Measurements from ENCODE around the gene PPFIA1.
"Not testable (repeated sequence)": the region's sequence is repeated elsewhere in the genome, so short reads cannot be mapped to it uniquely, and the experiment has no call there.

PPFIA1 gene

DNA sequence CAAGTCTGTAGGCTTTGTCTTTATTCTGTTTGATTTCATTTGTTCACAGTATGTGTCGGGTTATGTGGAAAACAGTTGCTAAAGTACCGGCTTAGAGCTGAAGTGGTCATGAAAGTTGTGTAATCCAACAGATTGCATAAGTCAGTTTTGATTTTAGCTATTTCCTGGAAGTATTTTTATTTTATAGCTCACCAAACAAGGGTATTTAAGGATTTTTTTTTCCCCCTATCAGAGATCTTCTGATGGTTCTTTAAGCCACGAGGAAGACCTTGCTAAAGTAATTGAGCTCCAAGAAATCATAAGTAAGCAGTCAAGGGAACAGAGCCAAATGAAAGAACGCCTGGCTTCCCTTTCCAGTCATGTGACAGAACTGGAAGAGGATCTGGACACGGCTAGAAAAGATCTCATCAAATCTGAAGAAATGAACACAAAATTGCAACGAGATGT, 55.9 kb downstream of the PPFIA1 start:
- DNase-seq = no peak

DNA sequence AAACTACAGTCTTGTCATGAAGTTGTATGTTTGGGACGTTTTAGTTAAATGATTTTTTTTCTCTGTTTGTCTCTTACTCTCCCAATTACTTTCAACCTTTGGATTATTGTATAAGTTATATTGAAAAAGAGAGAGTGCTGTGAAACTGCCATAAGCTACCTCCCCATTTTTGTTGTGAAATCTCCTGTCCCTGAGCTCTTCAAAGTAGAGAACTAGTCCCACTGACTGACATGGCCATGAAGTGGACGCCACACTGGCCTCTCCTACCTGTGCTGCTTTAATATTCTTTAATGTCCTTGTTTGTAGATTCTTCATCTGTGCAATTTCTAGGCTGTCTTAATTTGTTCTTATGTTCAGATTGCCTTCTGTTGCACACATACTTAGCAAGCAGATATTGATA, 56.3 kb downstream of the PPFIA1 start:
- no peak for DNase-seq

DNA sequence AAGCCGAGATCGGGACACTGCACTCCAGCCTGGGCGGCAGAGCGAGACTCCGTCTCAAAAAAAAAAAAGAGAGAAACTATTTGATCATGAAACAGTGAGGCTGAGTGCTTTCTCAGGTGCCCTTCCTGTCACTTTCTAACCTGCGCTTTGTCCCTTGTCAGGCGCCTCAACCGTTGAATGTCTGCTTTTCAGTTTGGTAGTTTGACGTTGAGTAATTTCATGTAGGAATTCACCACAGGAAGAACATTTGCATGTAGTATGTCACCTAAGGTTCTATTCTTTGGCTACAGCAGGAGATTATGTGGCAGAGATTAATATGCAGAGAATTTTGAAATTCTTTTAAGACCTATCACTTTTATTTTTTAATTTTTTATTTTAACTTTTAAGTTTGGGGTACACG, 57.2 kb downstream of the PPFIA1 start:
- DNase-seq = no peak

DNA sequence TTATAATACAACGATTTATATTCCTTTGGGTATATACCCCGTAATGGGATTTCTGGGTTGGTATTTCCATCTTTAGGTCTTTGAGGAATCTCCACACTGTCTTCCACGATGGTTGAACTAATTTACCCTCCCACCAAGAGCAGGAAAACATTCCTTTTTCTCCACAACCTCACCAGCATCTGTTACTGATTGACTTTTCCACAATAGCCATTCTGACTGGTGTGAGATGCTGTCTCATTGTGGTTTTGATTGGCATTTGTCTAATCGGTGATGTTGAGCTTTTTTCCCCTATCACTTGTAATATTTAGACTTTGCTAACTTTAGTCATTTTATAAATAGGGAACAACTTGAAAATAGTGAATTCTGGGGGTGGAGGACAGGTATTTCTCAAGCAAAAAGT, 58.1 kb downstream of the PPFIA1 start:
- DNase-seq = no peak

DNA sequence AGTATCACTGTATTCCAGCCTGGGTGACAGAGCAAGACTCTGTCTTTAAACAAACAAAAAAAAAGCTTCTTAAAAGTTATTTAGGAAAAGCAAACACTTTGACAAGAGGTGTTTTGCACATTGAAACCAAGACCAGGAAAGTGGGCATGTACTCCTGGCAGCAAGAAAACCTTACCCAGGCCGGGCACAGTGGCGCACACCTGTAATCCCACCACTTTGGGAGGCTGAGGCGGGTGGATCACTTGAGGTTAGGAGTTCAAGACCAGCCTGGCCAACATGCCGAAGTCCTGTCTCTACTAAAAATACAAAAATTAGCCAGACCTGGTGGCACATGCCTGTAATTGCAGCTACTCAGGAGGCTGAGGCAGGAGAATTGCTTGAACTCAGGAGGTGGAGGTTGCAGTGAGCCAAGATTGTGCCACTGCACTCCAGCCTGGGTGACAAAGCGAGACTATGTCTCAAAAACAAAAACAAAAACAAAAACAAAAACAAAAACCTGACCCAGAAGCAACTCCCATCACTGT, 60.9 kb downstream of the PPFIA1 start:
- not testable (repeated sequence) for DNase-seq

DNA sequence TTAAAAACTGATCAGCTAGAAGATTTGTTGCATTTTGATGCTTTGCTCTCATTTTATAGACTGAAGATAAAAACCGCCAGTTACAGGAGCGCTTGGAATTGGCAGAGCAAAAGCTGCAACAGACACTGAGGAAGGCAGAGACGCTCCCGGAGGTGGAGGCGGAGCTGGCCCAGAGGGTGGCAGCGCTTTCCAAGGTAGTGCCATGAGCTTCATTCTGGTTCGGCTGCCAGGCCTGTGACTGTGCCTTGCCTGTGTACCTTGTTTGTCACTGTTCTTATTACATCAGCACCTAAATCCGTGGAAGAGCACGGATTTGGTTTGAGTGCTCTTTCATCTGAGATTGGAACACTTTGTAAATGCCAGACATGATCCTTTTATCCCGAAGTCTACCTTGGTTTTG, 61.4 kb downstream of the PPFIA1 start:
- no peak for DNase-seq

DNA sequence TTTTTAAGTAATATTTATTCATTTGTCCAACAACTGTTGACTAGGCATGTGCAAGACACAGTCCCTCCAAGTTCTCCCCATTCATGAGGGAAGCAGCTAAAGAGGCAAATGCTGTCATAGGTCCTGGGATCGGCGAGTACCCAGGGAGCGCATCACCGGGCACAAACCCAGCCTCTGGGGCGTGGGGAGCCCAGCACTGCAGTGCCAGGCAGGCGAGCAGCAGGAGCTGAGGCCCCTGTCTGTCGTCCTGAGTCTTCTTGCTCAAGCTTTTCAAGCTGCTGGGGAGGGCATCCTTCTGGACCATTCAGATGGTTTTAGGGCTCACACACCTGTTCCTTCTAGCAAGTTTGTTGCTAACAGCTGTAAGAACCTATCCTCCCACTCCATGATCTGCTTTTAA, 62.1 kb downstream of the PPFIA1 start:
- DNase-seq = no peak

DNA sequence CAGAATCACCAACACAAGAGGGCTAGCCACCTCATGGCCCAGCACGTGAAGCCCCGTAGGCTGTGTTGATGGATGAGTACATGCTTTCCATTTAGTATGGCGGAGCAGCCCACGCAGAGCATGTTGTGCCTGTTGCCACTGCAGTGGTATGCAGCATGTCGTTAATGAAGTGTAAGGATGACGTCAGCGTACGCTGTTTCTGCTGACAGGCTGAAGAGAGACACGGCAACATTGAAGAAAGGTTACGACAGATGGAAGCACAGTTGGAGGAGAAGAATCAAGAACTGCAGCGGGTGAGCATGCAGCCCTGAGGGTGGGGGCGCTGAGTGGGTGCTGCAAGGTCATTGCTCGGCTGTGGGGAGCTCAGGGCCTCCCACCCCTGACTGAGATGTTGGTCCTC, 62.8 kb downstream of the PPFIA1 start:
- no peak for DNase-seq

DNA sequence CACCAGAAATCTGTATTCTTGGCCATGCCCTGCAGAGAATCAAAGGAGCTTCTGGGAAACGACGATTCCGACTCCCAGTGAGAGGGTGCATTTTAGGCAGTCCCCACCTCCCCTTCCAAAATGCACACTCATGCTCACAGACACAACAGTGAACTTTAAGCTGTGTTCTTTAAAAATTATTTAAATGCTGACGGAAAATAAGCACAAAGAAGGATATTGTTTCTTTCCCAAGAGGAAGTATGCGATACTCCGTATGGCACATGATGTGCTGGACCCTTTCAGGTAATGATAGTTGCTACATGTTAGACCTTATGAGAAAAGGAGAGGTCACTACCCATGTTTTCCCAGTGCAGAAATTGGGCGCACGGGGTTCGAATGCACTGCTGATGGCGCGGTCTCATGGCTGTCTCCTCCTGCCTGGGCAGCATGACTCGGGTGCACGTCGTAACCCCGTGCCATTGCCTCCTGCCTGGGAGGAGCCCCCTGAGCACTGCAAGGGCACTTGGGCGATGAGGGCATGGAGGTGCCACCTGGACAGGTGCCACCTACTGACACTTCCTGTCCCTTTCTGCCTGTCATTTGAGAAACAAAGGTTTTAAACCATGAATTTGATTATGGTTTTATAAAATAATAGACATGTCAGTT, 64.0 kb downstream of the PPFIA1 start:
- DNase-seq = no peak

DNA sequence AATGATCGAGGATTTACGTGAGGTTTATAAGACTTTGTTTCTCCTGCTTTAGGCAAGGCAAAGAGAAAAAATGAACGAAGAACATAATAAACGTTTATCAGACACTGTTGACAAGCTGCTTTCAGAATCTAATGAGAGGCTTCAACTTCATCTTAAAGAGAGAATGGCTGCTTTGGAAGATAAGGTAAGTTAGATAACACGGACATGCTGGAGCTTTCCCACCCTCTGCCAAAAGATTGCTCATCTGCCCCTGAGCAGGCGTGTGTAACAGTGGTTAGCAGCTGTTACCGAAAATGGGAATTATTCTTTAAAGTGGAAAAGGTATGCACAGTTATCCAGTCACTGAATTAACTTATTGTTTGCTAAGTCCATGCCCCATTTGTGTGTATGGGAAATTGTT, 65.0 kb downstream of the PPFIA1 start:
- DNase-seq = no peak

DNA sequence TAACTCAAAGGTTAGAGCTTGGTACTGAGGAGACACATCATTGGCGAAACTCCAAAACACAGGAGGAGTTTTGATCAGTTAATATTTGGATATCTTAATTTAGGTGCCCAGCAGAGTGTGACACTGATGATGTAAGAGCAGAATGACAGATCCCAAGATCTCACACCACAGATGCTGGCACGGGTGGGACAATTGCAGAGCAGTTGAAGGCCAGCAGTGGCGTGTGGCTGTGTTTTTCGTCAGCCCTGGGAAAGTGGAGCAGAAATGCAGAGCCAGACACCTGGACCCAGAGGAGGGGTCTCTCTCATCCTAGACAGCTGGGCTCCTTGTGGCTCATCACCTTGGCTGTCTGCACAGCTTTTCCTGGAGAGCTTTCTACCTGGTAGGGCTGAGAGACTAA, 68.1 kb downstream of the PPFIA1 start:
- no peak for DNase-seq

DNA sequence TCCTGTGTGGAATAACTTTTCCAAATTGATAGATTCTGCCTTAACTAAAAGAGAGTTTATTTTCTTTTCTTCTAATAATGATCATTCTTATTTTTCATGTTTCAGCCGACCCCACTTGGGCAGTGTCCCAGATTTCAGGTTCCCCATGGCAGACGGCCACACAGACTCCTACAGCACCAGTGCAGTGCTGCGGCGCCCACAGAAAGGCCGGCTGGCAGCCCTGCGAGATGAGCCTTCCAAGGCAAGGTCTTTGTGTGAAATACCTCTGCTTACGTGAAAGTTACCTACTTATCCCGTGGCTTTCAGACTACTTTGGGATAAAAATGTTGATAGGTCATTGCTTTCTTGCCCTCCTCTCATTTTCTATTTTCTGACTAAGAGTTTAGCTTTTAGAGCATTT, 68.6 kb downstream of the PPFIA1 start:
- no peak for DNase-seq

DNA sequence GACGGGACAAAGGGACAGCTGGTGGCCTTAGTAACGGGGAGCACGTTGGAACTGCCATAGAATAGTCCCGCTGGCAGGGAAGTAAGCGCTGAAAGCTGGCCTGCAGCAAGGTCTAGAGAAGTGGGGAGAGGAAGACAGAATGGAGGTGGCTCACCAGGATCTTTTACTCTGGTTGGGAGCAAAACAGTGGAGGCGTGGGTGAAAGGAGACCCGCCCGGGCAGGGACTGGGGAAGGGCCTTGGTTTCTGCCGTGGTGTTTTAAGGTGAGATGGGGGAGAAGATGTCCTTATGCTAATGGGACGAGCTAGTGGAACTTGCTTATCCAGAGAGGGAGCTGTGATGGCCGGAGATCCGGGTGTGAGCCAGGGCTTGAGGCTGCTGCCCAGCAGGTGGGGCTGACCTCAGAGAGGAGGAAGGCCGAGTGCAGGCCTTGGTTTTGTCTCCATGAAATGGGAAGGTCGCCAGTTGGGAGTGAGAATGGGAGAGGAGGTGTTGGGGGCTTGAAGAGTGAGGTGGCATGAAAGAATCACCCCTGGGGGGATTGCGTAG, 71.5 kb downstream of the PPFIA1 start:
- DNase-seq = no peak

DNA sequence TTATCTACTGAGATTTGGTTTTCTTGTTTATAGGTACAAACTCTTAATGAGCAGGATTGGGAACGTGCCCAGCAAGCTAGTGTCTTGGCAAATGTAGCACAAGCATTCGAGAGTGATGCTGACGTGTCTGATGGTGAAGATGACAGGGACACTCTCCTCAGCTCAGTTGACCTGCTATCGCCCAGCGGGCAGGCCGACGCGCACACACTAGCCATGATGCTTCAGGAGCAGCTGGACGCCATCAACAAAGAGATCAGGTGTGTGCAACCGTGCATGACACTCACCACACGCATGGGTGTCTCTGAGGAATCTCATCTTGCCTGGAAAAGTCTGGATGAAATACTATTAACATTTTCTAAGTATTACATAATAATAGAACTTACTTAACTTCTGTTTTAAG, 73.1 kb downstream of the PPFIA1 start:
- no peak for DNase-seq

DNA sequence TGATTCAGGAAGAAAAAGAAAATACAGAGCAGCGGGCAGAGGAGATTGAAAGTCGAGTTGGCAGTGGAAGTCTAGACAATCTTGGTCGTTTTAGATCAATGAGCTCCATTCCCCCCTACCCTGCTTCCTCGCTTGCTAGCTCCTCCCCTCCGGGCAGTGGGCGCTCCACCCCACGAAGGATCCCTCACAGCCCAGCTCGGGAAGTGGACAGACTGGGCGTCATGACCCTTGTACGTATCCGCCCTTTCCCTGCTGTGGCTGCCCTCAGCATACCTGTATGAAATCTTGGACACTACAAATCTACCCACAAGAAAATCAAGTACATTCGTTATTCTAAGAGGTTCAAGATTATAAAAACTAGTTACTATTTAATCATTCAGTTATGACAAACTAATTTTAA, 77.7 kb downstream of the PPFIA1 start:
- no peak for DNase-seq

DNA sequence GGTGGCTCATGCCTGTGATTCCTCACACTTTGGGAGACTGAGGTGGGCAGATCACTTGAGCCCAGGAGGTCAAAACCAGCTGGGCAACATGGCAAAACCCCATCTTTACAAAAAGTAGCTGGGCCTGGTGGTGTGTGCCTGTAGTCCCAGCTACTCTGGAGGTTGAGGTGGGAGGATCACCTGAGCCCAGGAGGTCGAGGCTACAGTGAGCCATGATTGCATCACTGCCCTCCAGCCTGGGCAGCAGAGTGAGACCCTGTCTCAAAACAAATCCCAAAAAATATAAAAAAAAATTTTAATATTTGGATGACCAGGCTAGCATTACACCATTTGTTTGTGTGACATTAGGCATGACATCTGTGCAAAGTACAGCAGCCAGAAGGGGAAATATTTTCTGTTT, 78.1 kb downstream of the PPFIA1 start:
- no peak for DNase-seq

DNA sequence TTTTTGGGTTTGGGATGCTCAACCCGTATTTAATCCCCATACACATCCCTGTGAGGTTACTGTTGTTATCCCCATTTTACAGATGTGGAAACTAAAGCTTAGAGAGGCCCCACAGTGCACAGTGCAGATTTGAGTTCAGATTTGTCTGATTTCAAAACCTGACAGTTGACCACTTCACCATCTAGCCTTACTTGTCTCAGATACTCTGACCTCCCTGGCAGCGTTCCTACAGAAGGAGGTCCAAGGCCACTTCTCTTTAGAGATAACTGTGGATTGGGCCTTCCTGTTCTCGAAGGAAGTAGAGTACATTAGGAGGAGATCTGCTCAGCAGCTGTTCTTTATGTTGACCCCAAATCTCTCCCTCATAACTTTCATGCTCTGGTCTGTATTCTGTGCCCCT, 81.2 kb downstream of the PPFIA1 start:
- no peak for DNase-seq

DNA sequence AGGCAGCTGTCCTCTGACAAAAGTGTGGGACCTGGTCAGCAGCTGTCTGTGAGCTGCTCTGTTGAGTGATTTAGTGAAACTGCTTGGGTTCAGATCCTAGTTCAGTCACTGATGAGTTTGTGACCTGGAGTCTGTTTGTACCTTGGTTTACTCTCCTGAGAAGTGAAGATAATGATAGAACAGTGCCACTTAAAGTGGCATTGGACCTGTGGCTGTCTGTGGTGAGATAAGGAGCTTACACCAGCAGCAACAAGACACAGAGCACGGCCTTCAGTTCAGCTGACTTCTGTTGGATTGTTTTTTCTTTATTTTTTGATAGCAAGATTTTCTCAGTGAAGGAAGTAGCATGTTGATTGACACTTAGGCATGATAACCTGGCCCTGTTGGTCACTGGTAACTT, 81.6 kb downstream of the PPFIA1 start:
- DNase-seq = no peak

DNA sequence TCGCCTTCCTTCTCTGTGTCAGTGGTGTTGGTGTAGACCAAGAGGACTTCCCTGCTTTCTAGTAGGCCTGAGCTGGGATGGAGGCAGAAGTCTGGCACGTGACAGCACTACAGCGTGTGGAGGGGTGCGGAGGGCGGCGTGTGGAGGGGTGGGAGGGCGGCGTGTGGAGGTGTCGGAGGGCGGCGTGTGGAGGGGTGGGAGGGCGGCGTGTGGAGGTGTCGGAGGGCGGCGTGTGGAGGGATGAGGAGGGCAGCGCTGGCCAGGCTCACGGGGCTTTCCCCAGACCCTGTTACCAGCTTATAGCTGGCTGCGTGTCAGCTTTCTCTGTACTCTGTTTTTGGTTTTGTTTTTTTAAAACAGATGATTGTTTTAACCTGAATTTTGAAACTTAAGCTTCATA, 82.1 kb downstream of the PPFIA1 start:
- no peak for DNase-seq

DNA sequence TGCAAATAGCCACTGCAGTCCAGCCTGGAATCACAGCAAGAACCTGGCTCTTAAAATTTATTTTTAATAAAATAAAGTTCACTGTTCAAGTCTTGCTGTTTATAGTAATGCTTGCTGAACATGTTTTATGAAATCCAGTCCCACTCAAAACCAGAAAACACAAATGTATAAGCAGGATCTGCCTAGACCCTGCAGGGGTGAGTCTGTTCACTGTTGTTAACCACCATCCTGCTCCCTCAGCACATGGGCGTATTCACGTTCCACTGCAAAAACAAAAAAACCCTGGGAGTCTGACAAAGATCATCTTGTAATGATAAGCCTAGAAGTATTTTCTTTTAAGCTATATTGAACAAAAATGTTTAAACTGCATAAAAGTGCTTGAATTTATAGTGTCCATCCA, 82.8 kb downstream of the PPFIA1 start:
- DNase-seq = no peak

DNA sequence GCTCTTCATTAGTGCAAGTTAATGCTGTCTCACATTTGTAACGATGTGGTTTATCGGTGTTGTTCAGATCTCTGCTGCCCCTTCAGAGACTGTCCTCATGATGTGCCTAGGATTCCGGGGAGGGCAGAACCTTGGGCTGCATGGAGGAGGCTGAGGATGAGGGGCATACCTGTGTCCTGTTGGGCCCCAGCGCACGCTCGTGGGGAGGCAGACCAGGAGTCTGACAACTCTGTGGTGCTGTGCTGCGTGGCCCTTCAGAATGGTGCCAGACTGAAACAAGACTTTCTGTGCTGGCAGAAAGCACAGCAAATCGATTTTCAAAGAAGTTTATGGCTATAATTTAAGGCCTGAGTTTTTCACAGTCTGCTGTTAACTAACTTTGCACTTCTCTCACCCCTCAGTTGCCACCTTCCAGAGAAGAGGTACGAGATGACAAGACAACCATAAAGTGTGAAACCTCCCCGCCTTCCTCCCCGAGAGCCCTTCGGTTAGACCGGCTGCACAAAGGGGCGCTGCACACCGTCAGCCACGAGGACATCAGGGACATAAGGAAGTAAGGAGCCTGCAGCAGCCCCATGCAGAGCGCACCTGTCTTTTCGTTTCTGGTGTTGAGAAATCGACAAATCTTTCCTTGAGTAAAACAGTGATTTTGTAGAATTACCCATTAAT, 83.5 kb downstream of the PPFIA1 start:
- DNase-seq = no peak

DNA sequence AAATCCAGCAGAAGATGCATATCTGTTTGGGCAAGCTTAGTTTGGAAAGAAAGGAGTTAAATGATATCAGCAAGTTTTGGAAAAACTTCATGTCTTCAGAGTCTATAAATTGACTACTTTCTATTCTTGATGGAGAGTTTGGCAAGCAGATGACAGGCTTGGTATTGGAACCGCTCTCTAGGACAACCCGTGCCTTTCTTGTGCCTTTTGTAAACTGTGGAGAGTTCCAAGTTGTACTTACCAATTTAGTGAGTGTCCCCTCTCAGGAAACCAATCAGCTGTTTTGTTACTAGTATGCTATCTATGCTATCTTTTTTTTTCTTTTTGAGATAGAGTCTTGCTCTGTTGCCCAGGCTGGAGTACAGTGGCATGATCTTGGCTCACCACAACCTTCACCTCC, 84.1 kb downstream of the PPFIA1 start:
- no peak for DNase-seq

DNA sequence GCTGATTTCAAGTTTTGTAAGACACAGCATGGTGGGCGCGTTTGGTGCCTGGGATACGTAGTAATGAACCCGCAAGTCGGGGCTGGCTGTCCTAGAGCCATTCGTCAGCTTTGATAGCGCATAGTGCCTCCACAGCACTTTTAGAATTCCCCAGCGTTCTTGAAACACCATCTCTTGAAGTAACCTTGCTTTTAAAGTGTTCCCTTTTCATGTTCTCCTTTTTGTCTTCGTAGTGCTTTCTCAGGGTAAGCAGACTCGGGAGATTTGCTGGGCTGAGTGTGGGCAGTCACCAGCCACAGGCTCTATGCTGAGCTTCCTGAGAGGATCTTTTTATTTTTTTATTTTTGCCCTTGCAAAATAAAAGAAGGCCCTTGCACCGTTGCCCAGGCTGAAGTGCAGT, 88.3 kb downstream of the PPFIA1 start:
- DNase-seq = no peak

DNA sequence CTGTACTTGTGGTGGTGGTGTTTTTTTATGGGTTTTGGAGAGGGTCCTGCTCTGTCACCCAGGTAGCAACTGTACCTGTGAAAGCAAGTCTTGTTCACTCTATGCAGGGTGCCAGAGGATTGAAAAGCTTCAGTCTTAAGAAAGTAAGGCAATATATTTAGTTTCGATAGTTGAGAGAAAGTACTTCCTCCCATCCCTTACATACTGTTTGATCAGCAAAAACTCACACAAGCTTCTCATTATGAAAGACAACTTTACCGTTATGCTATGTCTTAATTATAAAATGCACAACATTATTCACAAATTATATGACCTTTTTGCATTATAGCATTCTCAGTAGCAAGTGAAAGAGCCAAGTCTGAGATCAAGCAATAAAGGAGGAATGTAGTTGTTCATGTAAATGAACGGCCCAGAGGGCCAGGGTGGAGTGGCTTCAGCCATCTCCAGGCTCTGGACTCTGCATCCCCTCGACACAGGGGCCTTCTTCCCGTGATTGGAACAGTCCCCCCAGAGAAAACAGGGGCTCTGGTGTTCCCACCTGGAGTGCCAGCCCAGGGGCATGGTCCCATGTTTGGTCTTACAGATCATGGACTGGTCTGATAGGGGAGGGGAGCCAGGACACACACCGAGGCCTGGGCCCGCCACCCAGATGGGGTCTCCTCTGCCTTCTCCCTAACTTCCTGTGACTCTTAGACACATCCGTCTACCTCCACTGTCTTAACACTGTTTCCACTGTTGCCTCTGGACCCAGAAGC, 89.1 kb downstream of the PPFIA1 start:
- no peak for DNase-seq
